Activated B cell treated with CpG ODN at 0.5 μM for 24 hours (primary cell): Measurements from ENCODE around the gene COG4. TPM values are rescaled to one million over a fixed set of nuclear protein-coding genes. Genes with fewer than 3 reads are reported as not detected.
A peak's percentile ranks its signal among the peaks of the same experiment; 100 is the strongest.

Experiments
- ATAC-seq: fragments of 200-7000 bp; cut with Tn5 transposase; one replicate; pipeline ENCODE4 v1.10.0; 2021; ENCODE audit warnings: low read depth, mild to moderate bottlenecking, moderate library complexity
- CTCF ChIA-PET: fragments of 350-600 bp; sonication (Branson Sonifier 250); formaldehyde crosslinking; loops from one replicate; lab custom pipeline; 2021; ENCODE audit warnings: antibody characterized with exemption; lab: Charles Lee
- POLR2A ChIA-PET: fragments of 350-600 bp; sonication (Branson Sonifier 250); formaldehyde crosslinking; loops from one replicate; lab custom pipeline; 2021; ENCODE audit warnings: antibody characterized with exemption; lab: Charles Lee
- DNase-seq: peaks from one replicate; pipeline ENCODE4 v3.0.0; 2022
- H3K27ac Mint-ChIP-seq: one replicate; pipeline ENCODE4 v1.8.0; 2020; ENCODE audit warnings: mixed read lengths
- H3K27me3 Mint-ChIP-seq: one replicate; pipeline ENCODE4 v1.8.0; 2021; ENCODE audit warnings: mixed read lengths
- H3K36me3 Mint-ChIP-seq: one replicate; pipeline ENCODE4 v1.8.0; 2021; ENCODE audit warnings: low read depth, mixed read lengths
- H3K4me1 Mint-ChIP-seq: one replicate; pipeline ENCODE4 v1.8.0; 2021; ENCODE audit warnings: mixed read lengths
- H3K4me3 Mint-ChIP-seq: one replicate; pipeline ENCODE4 v1.8.0; 2020; ENCODE audit warnings: mild to moderate bottlenecking, mixed read lengths
- H3K9me3 Mint-ChIP-seq: one replicate; pipeline ENCODE4 v1.8.0; 2020; ENCODE audit warnings: mixed read lengths
- CTCF ChIP-seq: fragments of 200-600 bp; IDR thresholded peaks from one replicate; pipeline ENCODE4 v1.8.0; 2022; ENCODE audit warnings: antibody characterized with exemption, mild to moderate bottlenecking
- intact Hi-C: fragments of 100-400 bp; cut with micrococcal nuclease; formaldehyde crosslinking; loops from one replicate; pipeline ENCODE4 v1.15.1; 2024
- total RNA-seq: library from RNA; stranded (reverse); gene quantifications from 2 replicates; pipeline ENCODE4 v1.2.3, GENCODE V29; 2022

COG4 gene
- total RNA-seq, result 39.8 and 42.5 TPM in 2 replicates

DNA sequence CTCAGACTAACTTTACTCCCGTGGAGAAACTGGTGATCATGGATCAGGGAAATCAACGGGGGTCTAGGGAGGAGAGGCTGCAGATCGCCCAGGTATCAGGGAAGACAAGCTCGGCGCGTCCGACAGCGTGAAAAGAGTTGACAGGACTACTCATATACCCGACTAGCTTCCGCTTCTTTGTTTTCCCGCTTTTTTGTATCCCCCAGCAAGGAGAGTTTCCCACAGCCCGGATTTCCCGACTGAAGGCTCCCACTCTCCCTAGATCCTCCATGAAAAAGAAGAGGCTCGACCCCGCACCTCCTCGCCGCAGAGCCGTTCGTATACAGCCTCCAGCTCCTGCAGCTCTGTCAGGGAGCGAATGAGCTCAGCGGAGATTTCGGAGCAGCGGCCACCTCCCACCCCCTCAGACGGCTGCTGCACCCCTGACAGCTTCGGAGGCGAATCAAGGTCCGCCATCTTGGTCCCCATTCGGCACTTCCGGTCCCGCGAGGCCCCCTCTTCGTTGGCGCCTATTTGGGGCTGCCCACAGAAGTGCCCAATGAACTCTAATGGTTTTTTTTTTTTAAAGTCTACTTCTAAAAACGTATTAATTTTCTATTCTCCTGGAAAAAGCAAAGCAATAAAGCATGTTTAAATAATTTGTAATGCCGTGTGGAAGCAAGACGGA lies at the start of gene COG4:
Gene COG4 (minus strand): TSS at position 479 of the 667 bp plus-strand sequence. CDS start 11 bp downstream, at position 468.
- POLR2A ChIA-PET, result interaction anchor here (0.5 to 3.5 kb wide), 17 partner anchors 9 to 960 kb away, joined by 3 to 26 read pairs (median 5); partner anchors contain the start of genes AARS1, DDX19A and ST3GAL2
- Mint-ChIP-seq H3K4me3 (peak within 1 kb of the TSS; percentile 99), H3K27ac (peak within 1 kb of the TSS; percentile 99), H3K9me3 (no peaks in the 10 kb centered on the region), H3K36me3 (peaks cover 36% of the 10 kb centered on the region), H3K27me3 (no peaks in the 10 kb centered on the region), H3K4me1 (peaks cover 53% of the 10 kb centered on the region)
- CTCF ChIA-PET, result interaction anchor here (1.1 to 1.2 kb wide), 3 partner anchors 94 to 153 kb away, joined by 3 to 4 read pairs (median 3); no protein-coding TSS in a partner anchor
- DNase-seq (peak; percentile 80), ATAC-seq (peak; percentile 85)
- intact Hi-C loops, result loop anchor here (1.0 to 10.0 kb wide), 10 partner anchors 69 to 1208 kb away; partner anchors contain the start of genes AARS1, CMTR2, DDX19A and EXOSC6
- no peak for TF ChIP-seq CTCF

- ChIA-PET POLR2A (interaction anchor here (0.6 kb wide), 1 partner anchor 318 kb away, joined by 3 read pairs; no protein-coding TSS in a partner anchor), CTCF (no interaction called here)
- no peak for TF ChIP-seq CTCF
- intact Hi-C loops, result no loop called here
- Mint-ChIP-seq H3K27me3 (no peaks in the 10 kb centered on the region), H3K36me3 (peaks cover 72% of the 10 kb centered on the region), H3K9me3 (no peaks in the 10 kb centered on the region), H3K4me3 (no peak overlapping the region), H3K4me1 (peaks cover 4% of the 10 kb centered on the region), H3K27ac (no peak overlapping the region)
- no peak for DNase-seq
- ATAC-seq, result no peak
These were observed 49.5 kb upstream of the COG4 start for GRCh38 chr16:70572926-70573270.

DNA sequence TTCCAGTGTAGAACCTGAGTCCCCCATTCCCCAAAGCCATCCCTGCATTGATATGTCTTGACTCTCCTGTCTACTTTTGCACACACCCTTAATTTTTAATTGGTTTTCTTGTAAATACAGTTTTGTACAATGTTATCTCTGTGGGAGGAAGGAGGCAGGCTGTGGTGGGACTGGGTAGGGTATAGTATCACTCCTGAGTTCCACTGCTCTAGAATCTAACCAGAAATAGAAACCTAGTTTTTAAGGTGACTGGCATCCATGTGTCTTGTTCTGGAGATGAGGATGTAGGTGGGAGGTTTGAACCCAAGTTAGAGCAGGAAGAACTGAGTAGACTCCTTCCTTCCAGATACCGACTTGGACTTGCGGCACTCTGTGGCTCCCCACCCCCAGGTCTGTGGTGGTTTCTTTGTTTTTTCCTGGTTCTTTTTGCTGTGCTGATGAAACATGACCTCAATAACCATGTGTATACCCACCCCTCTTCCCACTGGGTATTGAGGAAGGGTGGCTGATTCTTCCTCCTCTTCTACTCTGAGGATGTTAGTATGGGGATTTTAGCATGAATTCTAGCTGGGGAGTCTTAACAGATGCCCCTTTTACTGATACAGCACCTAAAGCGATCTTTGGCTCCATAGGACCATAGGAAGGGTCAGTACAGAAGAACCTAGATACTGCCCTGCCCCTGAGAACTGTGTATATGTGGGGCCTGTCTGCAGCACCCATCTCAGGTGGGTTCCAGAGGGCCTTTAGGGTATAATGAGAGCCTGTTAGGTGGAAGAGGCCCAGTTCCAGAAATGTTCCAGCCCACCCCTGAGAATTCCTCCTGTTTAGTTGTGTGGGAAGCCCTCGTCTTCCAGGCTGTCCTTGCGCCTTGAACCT lies 48.9 kb upstream of the COG4 start:
- intact Hi-C loops, result no loop called here
- no peak overlapping the region for H3K4me3 Mint-ChIP-seq
- no peaks in the 10 kb centered on the region for H3K27me3 Mint-ChIP-seq
- no peaks in the 10 kb centered on the region for H3K9me3 Mint-ChIP-seq
- ATAC-seq (no peak), DNase-seq (no peak)
- peaks cover 78% of the 10 kb centered on the region for H3K36me3 Mint-ChIP-seq
- POLR2A ChIA-PET, result no interaction called here
- no peak for TF ChIP-seq CTCF
- CTCF ChIA-PET, result no interaction called here
- peaks cover 4% of the 10 kb centered on the region for H3K4me1 Mint-ChIP-seq
- peak overlapping the region; percentile 41 for H3K27ac Mint-ChIP-seq

DNA sequence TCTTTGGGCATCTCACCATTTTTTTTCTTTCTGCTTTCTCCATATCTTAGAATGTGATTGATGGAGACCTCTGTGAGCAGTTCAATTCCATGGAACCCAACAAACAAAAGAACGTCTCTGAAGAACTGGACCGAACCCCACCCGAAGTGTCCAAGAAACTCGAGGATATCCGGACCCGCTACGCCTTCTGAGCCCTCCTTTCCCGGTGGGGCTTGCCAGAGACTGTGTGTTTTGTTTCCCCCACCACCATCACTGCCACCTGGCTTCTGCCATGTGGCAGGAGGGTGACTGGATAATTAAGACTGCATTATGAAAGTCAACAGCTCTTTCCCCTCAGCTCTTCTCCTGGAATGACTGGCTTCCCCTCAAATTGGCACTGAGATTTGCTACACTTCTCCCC lies 48.3 kb upstream of the COG4 start:
- intact Hi-C loops, result no loop called here
- H3K27me3 Mint-ChIP-seq, result no peaks in the 10 kb centered on the region
- no peak for TF ChIP-seq CTCF
- H3K27ac Mint-ChIP-seq, result no peak overlapping the region
- no peak overlapping the region for H3K4me3 Mint-ChIP-seq
- DNase-seq (no peak), ATAC-seq (no peak)
- ChIA-PET POLR2A (no interaction called here), CTCF (no interaction called here)
- H3K36me3 Mint-ChIP-seq, result peaks cover 85% of the 10 kb centered on the region
- H3K9me3 Mint-ChIP-seq, result no peaks in the 10 kb centered on the region
- peaks cover 4% of the 10 kb centered on the region for H3K4me1 Mint-ChIP-seq

DNA sequence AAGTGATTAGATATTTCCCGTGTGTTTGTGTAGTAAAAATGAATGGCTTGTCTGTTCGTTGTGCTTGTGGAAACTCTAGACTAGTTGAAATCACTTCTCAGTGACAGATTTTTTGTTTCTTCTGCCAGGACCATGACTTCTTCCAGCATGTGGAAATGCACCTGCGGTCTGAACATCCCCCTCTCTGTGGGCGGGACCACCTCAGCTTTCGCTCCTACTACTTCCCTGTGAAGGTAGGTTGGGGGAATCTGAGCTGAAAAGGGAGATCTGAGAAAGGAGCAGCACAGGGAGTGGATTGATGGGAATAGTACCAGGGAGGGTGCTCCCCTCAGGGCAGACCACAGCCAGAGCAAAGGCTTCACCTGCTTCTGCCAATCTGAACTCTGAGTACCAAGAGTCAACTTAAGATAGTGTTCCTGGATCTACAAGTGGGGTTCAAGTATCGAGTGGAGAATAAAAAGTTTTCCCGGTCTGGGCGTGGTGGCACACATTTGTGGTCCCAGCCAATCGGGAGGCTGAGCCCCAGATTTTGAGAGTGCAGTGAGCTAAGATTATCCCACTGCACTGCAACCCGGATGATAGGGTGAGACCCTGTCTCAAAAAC lies 47.7 kb upstream of the COG4 start:
- CTCF ChIA-PET, result no interaction called here
- intact Hi-C loops, result no loop called here
- no peak for ATAC-seq
- H3K27ac Mint-ChIP-seq, result no peak overlapping the region
- POLR2A ChIA-PET, result no interaction called here
- peaks cover 87% of the 10 kb centered on the region for H3K36me3 Mint-ChIP-seq
- H3K4me1 Mint-ChIP-seq, result no peaks in the 10 kb centered on the region
- no peaks in the 10 kb centered on the region for H3K9me3 Mint-ChIP-seq
- no peak overlapping the region for H3K4me3 Mint-ChIP-seq
- no peak for TF ChIP-seq CTCF
- DNase-seq, result no peak
- no peaks in the 10 kb centered on the region for H3K27me3 Mint-ChIP-seq
